HG03025 (cell line): ENCODE data around the gene SPHK2.
A peak's percentile ranks its signal among the peaks of the same experiment; 100 is the strongest.
"Not testable (repeated sequence)": the region's sequence is repeated elsewhere in the genome, so short reads cannot be mapped to it uniquely, and the experiment has no call there.

Experiments used
- ATAC-seq: cut with Tn5 transposase; IDR thresholded peaks from one replicate; pipeline ENCODE4 v1.9.1; 2021; ENCODE audit warnings: mild to moderate bottlenecking, moderate library complexity; ENCODE audit not compliant: unreplicated experiment, low FRiP score

Gene SPHK2

DNA sequence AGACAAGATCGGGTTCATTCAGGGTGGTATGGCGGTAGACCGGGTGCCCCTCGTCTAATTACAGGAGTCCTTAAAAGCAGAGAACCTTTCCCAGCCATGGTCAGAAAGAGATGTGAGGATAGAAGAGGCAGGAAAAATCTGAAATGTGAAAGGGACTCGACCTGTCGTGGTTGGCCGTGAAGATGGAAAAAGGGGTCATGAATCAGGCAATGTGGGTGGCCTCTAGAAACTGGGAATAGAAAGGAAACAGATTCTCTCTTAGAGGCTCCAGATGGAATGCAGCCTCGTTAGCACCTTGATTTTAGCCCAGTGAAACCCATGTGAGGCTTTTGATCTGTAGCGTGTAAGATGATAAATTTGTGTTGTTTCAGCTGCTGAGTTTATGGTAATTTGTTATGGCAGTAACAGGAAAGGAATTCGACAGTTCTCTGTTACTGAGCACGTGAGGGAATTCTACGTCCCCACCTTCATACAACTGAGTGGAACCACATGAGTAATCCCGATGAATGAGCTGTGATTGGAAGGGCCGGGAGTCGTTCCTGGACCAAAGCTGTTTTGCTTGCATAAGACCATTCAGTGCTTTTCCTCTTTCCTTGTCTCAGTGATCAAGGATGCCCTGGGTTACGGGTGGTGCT lies 37.7 kb downstream of the SPHK2 start:
- ATAC-seq, result no peak

GRCh38 chr19:48657828-48658227 lies 38.5 kb downstream of the SPHK2 start:
- not testable (repeated sequence) for ATAC-seq

GRCh38 chr19:48658483-48658882 lies 39.2 kb downstream of the SPHK2 start:
- ATAC-seq, result no peak

DNA sequence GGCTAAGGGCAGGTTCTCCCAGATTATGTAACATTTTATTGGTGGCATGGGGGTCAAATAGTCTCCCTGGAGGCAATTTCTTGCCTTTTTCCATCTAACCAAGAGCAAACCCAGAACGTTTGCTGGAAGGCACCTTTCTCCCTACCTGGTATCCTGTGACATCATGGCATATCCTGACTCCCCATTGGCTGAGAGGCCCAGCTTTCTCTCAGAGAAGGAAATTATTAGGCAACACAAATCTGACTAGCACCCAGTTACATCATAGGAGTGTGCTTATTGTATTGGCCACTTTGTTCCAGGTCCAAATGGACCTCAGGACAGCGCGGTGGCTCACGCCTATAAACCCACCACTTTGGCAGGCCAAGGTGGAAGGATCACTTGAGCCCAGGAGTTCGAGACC lies 40.5 kb downstream of the SPHK2 start:
- no peak for ATAC-seq

- ATAC-seq, result peak; percentile 79
Measured at GRCh38 chr19:48660852-48661710, 41.8 kb downstream of the SPHK2 start.

DNA sequence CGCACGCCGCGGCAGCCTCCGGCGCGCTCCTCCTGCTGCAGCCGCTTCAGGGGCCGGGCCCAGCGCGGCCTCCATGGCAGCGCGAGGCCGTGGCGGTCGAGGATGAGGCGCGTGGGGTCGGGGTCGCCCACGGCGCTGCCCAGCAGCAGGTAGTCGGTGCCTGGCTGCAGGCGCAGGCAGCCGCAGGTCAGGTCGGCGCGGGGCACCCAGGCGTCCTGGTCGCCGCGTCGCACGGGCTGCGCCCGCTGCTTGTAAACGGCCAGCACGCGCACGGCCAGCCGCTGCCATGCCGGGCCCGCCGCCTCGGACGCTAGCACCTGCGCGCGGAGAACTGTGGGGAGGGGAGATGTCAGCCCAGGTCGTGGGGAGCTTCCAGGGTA lies 42.4 kb downstream of the SPHK2 start:
- no peak for ATAC-seq

GRCh38 chr19:48663667-48664066 lies 44.4 kb downstream of the SPHK2 start:
- no peak for ATAC-seq

DNA sequence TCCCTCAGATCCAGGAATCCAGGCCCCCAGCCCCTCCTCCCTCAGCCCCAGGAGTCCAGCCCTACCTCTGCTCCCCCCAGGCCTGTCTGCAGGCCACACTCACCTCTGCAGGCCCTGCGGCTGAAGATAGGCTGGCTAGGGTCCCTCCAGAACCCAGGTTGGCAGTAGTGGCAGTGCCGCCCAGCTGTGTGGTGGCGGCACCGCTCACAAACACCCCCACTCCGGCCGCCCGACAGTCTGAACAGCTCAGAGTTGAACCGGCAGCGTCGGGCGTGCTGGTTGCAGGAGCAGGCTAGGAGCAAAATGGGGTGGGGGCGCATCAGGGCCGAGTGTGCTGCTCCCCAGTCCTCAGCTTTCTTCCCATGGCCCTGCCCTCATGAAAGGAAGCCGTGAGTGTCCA lies 45.2 kb downstream of the SPHK2 start:
- ATAC-seq, result no peak

DNA sequence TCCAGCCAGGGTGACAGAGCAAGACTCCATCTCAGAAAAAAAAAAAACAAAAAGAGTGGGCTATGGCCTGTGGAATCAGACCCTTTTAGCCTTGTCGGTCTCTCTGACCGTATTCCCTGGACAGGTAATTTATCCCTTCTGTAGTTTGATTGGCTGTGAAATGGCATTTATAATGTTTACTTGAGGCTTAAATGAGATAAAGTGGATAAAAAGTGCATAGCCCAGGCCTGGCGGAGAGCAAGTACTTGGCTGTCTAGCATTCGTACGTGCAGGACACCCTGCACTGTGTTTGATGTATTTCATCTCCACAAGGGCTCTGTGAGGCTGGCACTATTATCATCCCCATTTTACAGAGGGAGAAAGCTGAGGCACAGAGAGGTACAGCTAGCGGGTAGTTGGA lies 46.5 kb downstream of the SPHK2 start:
- ATAC-seq, result no peak

DNA sequence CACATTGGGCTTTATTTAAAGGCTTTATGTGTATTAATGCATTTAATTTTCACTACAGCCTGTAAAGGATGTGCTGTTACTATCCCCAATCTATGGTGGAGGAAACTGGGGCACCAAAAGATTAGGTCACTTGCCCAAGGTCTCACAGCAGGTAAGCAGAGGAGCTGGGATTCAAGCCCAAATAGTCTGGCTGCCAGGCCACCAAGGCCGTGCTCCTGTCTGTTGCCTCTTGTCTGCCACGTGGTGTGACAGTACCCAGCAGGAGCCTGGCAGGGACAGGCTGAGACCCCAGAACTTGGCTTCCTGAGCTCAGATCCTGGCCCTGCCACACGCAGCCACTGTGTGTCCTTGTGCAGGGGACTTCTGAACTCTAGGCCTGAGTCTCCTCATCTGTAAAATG lies 49.0 kb downstream of the SPHK2 start:
- no peak for ATAC-seq

DNA sequence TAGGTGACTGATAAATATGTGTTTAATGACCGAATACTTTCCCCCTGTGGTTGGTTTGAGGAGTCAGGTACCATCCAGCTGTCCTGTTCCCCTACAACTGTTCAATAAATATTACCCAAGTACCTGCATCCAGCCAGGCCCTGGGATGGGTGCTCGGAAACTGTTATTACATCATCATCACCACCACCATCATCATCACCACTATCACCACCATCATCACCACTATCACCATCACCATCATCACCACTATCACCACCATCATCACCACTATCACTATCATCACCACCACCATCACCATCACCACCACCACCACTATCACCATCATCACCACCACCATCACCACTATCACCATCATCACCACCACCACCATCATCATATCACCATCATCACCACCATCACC lies 49.5 kb downstream of the SPHK2 start:
- no peak for ATAC-seq

DNA sequence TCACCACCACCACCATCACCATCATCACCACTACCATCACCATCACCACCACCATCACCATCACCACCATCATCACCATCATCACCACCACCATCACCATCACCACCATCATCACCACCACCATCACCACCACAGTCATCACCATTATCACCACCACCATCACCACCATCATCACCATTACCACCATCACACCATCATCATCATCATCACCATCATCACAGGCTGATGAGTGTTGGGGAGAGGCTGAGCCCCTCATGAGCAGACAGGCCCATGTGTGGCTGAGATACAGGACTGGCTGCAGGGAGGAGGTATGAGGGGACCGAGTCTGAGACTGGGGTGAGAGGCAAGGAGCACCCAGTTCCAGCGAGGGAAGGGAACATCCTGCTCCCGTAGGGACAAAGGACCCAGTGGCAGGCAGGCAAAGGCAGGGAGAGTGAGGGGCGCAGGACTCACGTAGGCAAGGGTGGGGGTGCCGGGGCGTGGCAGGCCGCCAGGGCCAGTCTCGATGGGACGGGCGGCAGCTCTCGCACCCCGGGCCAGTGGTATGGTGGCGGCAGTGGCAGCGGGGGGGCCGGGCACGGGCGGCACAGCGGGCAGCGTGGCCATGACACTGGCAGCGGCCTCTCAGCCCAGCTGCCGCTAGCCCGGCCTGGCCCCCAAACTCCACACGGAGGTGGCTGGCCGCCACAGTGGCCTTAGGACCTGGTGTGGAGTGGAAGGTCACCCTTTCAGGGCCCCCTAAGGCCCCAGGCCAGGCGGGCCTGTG lies 50.8 kb downstream of the SPHK2 start:
- no peak for ATAC-seq

DNA sequence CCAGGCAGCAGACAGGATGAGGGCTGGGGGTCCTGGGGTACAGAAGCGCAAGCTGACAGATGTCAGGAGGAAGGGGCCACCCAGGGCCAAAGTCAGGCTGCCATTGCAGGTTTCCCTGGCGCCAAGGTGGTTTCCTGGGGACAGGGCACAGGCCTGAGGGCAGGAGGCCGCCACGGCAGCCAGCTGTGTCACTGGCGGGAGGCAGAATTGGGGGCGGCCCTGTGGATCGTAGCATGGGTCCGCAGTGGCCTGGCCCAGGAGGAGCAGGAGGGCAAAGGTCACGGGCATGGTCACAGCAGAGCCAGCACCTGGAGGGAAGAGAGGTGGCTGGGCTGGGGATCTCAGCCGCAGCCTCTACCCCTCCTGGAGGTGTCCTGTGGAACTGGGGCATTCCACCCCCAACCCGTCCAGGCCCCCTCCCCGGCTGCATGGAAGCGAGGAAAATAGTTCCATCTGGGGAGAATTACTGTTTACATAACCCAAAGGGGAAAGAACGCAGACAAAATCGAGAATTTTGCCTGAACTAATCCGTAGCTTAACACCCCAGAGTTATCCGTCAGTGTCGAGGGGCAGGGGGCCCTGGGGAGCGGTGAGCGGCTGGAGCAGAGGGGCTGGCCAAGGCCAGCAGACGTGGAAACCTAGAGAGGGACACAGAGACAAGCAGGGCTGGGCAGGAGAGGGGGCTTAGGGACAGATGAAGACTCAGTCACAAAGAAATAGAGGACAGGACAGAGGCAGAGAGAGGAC lies 51.6 kb downstream of the SPHK2 start:
- ATAC-seq, result no peak

GRCh38 chr19:48671446-48671995 lies 52.2 kb downstream of the SPHK2 start:
- ATAC-seq, result no peak

DNA sequence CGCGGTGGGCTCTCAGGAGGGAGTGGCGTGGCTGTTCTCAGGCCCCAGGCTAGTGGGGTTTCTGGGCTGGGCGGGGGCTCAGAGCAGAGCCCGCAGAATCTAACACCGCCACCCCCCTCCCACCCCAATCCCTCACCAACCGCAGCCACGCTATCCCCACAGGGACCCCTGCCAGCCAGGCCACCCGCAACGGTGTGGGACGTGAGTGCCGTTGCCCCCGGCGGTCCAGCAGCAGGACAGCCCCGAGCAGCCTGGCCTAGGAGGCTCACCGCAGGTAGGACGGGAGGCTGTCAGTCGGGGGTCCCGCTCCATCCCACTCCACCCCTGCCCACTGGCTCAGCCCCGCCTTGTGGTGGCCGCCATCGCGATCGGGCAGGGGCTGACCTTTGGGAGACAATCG lies 53.7 kb downstream of the SPHK2 start, which contains the start of gene NTN5:
NTN5 (minus strand) TSS at position 24 of the 400 bp plus-strand sequence. CDS start 2,031 bp downstream, outside the sequence.
- no peak for ATAC-seq

- ATAC-seq, result no peak
Measured at GRCh38 chr19:48673436-48674100, 54.3 kb downstream of the SPHK2 start.

DNA sequence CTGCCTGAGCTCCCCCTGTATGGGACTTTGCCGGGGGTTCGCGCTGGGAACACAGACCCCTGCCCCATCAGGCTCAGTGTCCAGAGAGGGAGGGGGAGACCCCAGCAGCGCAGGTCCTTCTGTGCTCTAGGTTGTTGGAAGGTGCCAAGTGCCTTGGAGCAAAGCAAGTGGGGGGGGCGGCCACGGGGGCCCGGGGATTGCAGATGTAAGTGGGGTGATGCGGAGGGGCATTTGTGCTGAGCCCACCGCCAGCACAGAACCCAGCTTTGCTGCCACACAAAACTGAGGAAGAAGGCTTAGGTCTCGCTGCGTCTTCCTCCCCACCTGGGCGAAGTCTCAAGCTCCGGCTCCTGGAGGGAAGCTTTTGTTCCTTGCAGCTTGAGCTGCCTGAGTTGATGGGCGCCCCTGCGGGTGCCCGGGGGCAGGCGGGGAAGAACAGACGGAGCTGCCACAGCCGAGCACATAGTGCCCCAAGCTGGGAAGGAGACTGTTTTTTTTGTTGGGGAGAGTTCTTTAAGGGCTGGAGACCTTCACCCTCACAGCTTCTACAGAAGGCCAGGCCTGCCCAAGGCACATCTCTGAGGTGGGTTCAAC lies 55.0 kb downstream of the SPHK2 start:
- no peak for ATAC-seq

DNA sequence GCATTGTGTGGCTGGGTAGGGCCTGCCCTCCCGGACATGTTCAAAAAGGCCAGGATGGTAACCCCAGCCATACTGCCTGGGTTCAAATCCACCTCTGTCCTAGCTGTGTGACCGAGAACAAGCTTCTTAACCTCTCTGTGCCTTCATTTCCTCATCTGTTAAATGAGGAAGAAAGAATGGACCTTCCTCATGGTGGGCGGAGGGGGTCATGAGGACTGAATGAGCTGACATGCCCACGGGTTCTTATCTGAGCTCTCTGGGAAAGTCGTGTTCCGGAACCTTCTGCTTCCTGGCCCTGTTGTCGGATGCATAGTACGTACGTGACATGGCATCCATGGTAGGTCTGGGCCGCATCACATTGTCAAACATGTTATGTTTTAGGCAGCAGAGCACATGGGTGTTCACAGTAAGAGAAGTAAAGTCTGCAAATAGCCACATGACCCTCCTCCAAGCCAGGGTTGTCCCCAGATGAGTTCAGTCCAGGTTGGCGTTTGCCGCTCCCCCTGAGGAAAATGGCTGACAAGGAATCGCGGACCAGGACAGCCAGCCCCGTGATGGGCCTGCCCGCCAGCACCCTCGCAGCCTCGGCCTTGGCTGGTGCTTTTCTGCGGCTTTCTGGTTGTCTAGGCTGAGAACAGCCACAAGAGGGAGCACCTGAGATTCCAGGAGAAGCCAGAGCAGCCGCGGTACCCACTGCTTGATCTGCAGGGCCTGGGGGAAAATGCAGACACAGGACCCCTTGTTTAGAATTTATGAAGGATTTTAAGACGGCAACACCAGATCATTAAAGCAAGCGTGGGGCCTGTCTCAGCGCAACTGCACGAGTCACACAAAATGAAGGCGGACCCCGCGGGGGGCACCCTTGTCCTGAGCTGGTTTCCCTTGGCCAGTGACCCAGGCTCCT lies 55.9 kb downstream of the SPHK2 start:
- ATAC-seq, result no peak
